Ectodermal cell (in vitro differentiated cells): Measurements from ENCODE around the gene EMSY.

ENCODE experiments used
- H3K27ac ChIP-seq: 2 replicates; pipeline ENCODE4 v1.7.0; 2013; ENCODE audit warnings: mild to moderate bottlenecking, low read depth, low read length; ENCODE audit not compliant: insufficient read depth, poor library complexity, severe bottlenecking
- H3K27me3 ChIP-seq: 2 replicates; pipeline ENCODE4 v1.7.0; 2013; ENCODE audit warnings: mild to moderate bottlenecking, low read length; ENCODE audit not compliant: insufficient read depth, control insufficient read depth, poor library complexity, severe bottlenecking
- H3K36me3 ChIP-seq: one replicate; pipeline ENCODE4 v1.7.0; 2013; ENCODE audit warnings: low read length; ENCODE audit not compliant: control insufficient read depth, insufficient read depth
- H3K4me1 ChIP-seq: one replicate; pipeline ENCODE4 v1.7.0; 2013; ENCODE audit warnings: low read length; ENCODE audit not compliant: control insufficient read depth, insufficient read depth
- H3K4me3 ChIP-seq: 2 replicates; pipeline ENCODE4 v1.7.0; 2013; ENCODE audit warnings: low read depth, low read length, control low read depth; ENCODE audit not compliant: insufficient read depth
- H3K9me3 ChIP-seq: 2 replicates; pipeline ENCODE4 v1.7.0; 2013; ENCODE audit warnings: mild to moderate bottlenecking, low read length, moderate library complexity; ENCODE audit not compliant: control insufficient read depth
- WGBS, 2 experiments: methylation state at CpG; one replicate each; pipeline ENCODE4 v1.1.7; 2013; ENCODE audit warnings: missing lambda C conversion rate in 2 of 2; 5-methylcytosine and 5-hydroxymethylcytosine counted together

The EMSY gene

GRCh38 chr11:76455331-76455730 is 10.5 kb downstream of the EMSY start:
- H3K4me3 ChIP-seq: no peak overlapping the region
- no peaks in the 10 kb centered on the region for H3K27me3 ChIP-seq
- peaks cover 4% of the 10 kb centered on the region for H3K36me3 ChIP-seq
- WGBS, 2 experiments: 0% methylated on average over 1 of the region's 2 CpGs
- H3K27ac ChIP-seq: peak overlapping the region; percentile 97
- peaks cover 48% of the 10 kb centered on the region for H3K4me1 ChIP-seq
- no peaks in the 10 kb centered on the region for H3K9me3 ChIP-seq

GRCh38 chr11:76455931-76456330 is 11.1 kb downstream of the EMSY start:
- no peaks in the 10 kb centered on the region for H3K27me3 ChIP-seq
- peaks cover 48% of the 10 kb centered on the region for H3K4me1 ChIP-seq
- no peak overlapping the region for H3K4me3 ChIP-seq
- no peaks in the 10 kb centered on the region for H3K9me3 ChIP-seq
- H3K36me3 ChIP-seq: peaks cover 4% of the 10 kb centered on the region
- peak overlapping the region; percentile 97 for H3K27ac ChIP-seq

GRCh38 chr11:76456571-76456970 is 11.8 kb downstream of the EMSY start:
- Histone ChIP-seq H3K4me1 (peaks cover 48% of the 10 kb centered on the region), H3K27ac (peak overlapping the region; percentile 97), H3K36me3 (peaks cover 7% of the 10 kb centered on the region), H3K4me3 (no peak overlapping the region), H3K27me3 (no peaks in the 10 kb centered on the region), H3K9me3 (no peaks in the 10 kb centered on the region)
- WGBS, 2 experiments: 86% methylated on average over 2 of the region's 2 CpGs; no CpG with 5 or more reads in 1 of the 2 experiments

- Histone ChIP-seq H3K4me1 (peaks cover 34% of the 10 kb centered on the region), H3K27ac (no peak overlapping the region), H3K27me3 (no peaks in the 10 kb centered on the region), H3K4me3 (no peak overlapping the region), H3K9me3 (no peaks in the 10 kb centered on the region), H3K36me3 (peaks cover 15% of the 10 kb centered on the region)
- WGBS, 2 experiments: 86 to 91% methylated on average over 4 of the region's 4 CpGs
These were observed 14.5 kb downstream of the EMSY start for GRCh38 chr11:76459299-76459698.

GRCh38 chr11:76459846-76460245 is 15.0 kb downstream of the EMSY start:
- WGBS, 2 experiments: 92 to 96% methylated on average over 3 of the region's 3 CpGs

GRCh38 chr11:76462317-76462716 is 17.5 kb downstream of the EMSY start:
- peaks cover 20% of the 10 kb centered on the region for H3K36me3 ChIP-seq

More at GRCh38 chr11:76459846-76460245, 15.0 kb downstream of the EMSY start:
- H3K36me3 ChIP-seq: peaks cover 15% of the 10 kb centered on the region
- H3K4me3 ChIP-seq: no peak overlapping the region
- peaks cover 28% of the 10 kb centered on the region for H3K4me1 ChIP-seq
- no peaks in the 10 kb centered on the region for H3K9me3 ChIP-seq
- H3K27me3 ChIP-seq: no peaks in the 10 kb centered on the region
- H3K27ac ChIP-seq: no peak overlapping the region

GRCh38 chr11:76465701-76466100 is 20.9 kb downstream of the EMSY start:
- 78 to 83% methylated on average over 4 of the region's 4 CpGs for WGBS, 2 experiments
- H3K4me1 ChIP-seq: no peaks in the 10 kb centered on the region
- H3K9me3 ChIP-seq: no peaks in the 10 kb centered on the region
- H3K36me3 ChIP-seq: peaks cover 25% of the 10 kb centered on the region
- no peaks in the 10 kb centered on the region for H3K27me3 ChIP-seq
- H3K4me3 ChIP-seq: no peak overlapping the region
- no peak overlapping the region for H3K27ac ChIP-seq

More at GRCh38 chr11:76462317-76462716, 17.5 kb downstream of the EMSY start:
- peaks cover 7% of the 10 kb centered on the region for H3K4me1 ChIP-seq
- no peaks in the 10 kb centered on the region for H3K9me3 ChIP-seq
- H3K27ac ChIP-seq: no peak overlapping the region
- no peaks in the 10 kb centered on the region for H3K27me3 ChIP-seq
- no peak overlapping the region for H3K4me3 ChIP-seq

GRCh38 chr11:76466666-76467065 is 21.8 kb downstream of the EMSY start:
- Histone ChIP-seq H3K9me3 (no peaks in the 10 kb centered on the region), H3K27me3 (no peaks in the 10 kb centered on the region), H3K4me1 (no peaks in the 10 kb centered on the region), H3K4me3 (no peak overlapping the region), H3K36me3 (peaks cover 24% of the 10 kb centered on the region), H3K27ac (no peak overlapping the region)

- no peaks in the 10 kb centered on the region for H3K27me3 ChIP-seq
- no peaks in the 10 kb centered on the region for H3K4me1 ChIP-seq
- no peak overlapping the region for H3K4me3 ChIP-seq
- no peak overlapping the region for H3K27ac ChIP-seq
- H3K36me3 ChIP-seq: peaks cover 26% of the 10 kb centered on the region
- H3K9me3 ChIP-seq: no peaks in the 10 kb centered on the region
These were observed 24.3 kb downstream of the EMSY start for GRCh38 chr11:76469141-76469540.

GRCh38 chr11:76471382-76471781 is 26.6 kb downstream of the EMSY start:
- no peak overlapping the region for H3K27ac ChIP-seq
- peaks cover 30% of the 10 kb centered on the region for H3K36me3 ChIP-seq
- no peaks in the 10 kb centered on the region for H3K9me3 ChIP-seq
- no peaks in the 10 kb centered on the region for H3K27me3 ChIP-seq
- no peaks in the 10 kb centered on the region for H3K4me1 ChIP-seq
- H3K4me3 ChIP-seq: no peak overlapping the region

- Histone ChIP-seq H3K9me3 (no peaks in the 10 kb centered on the region), H3K27ac (no peak overlapping the region), H3K36me3 (peaks cover 29% of the 10 kb centered on the region), H3K4me3 (no peak overlapping the region), H3K4me1 (no peaks in the 10 kb centered on the region), H3K27me3 (no peaks in the 10 kb centered on the region)
- 96 to 98% methylated on average over 3 of the region's 3 CpGs for WGBS, 2 experiments
These were observed 35.4 kb downstream of the EMSY start for GRCh38 chr11:76480241-76480640.
